ENCODE results near the gene SKP1. TPM values are rescaled to one million over a fixed set of nuclear protein-coding genes. Genes with fewer than 3 reads are reported as not detected.

SKP1 gene
- total RNA-seq, 4 donors from 2014 or later: 121 to 219 (median 211) TPM

- no peak for ATAC-seq (ENCODE audit: low FRiP score)
- no peak for DNase-seq (ENCODE audit: low spot score)
- TF ChIP-seq CTCF (IDR thresholded peaks at IDR 0.05): no peak
Measured at GRCh38 chr5:134113363-134113889, 63.3 kb downstream of the SKP1 start.

GRCh38 chr5:134112726-134113362 lies 63.9 kb downstream of the SKP1 start:
- DNase-seq (ENCODE audit: low spot score): no peak
- no peak for TF ChIP-seq CTCF (IDR thresholded peaks at IDR 0.05)
- no peak for ATAC-seq (ENCODE audit: low FRiP score)

GRCh38 chr5:134111741-134112647 lies 64.8 kb downstream of the SKP1 start:
- DNase-seq (ENCODE audit: low spot score) (no peak), ATAC-seq (ENCODE audit: low FRiP score) (no peak)
- no peak for TF ChIP-seq CTCF (IDR thresholded peaks at IDR 0.05)

GRCh38 chr5:134110382-134110781 lies 66.4 kb downstream of the SKP1 start:
- DNase-seq (ENCODE audit: low spot score) (no peak), ATAC-seq (ENCODE audit: low FRiP score) (no peak)
- no peak for TF ChIP-seq CTCF (IDR thresholded peaks at IDR 0.05)

- no peak for DNase-seq (ENCODE audit: low spot score)
- ATAC-seq (ENCODE audit: low FRiP score): no peak
- TF ChIP-seq CTCF (IDR thresholded peaks at IDR 0.05): no peak
Measured at GRCh38 chr5:134107779-134108178, 69.0 kb downstream of the SKP1 start.

- no peak for TF ChIP-seq CTCF (IDR thresholded peaks at IDR 0.05)
- no peak for ATAC-seq (ENCODE audit: low FRiP score)
- no peak for DNase-seq (ENCODE audit: low spot score)
Measured at GRCh38 chr5:134106991-134107701, 69.6 kb downstream of the SKP1 start.
